Measurements from ENCODE around the gene STAM. TPM values are rescaled to one million over a fixed set of nuclear protein-coding genes. Genes with fewer than 3 reads are reported as not detected.

The STAM gene
- total RNA-seq, 4 donors from 2014 or later: 15.6 to 18.8 (median 17.4) TPM

GRCh38 chr10:17660921-17661320 lies 17.0 kb downstream of the STAM start:
- Histone ChIP-seq H3K27me3 (no peaks in the 10 kb centered on the region), H3K4me3 (no peak overlapping the region), H3K36me3 (peaks cover 0 to 14% (median 4%) of the 10 kb centered on the region in 4 donors), H3K27ac (replicated peaks in 1 of 4) (no peak overlapping the region), H3K9me3 (no peaks in the 10 kb centered on the region), H3K4me1 (peaks cover 0 to 6% (median 3%) of the 10 kb centered on the region in 4 donors)
- TF ChIP-seq EP300 (IDR thresholded peaks at IDR 0.05) (no peak), POLR2A (IDR thresholded peaks at IDR 0.05; ENCODE audit: low read depth) (no peak), POLR2AphosphoS5 (IDR thresholded peaks at IDR 0.05) (no peak), CTCF (IDR thresholded peaks at IDR 0.05) (no peak)
- no peak for DNase-seq (ENCODE audit: extremely low spot score)
- intact Hi-C loops (cut with DNase I): no loop called here

GRCh38 chr10:17661510-17661909 lies 17.6 kb downstream of the STAM start:
- WGBS: 90% methylated on average over 3 of the region's 3 CpGs
- intact Hi-C loops (cut with DNase I): no loop called here
- DNase-seq (ENCODE audit: extremely low spot score): no peak

GRCh38 chr10:17662193-17663138 lies 18.5 kb downstream of the STAM start:
- DNase-seq (ENCODE audit: extremely low spot score): no peak
- H3K4me1 ChIP-seq: peaks cover 0 to 10% (median 3%) of the 10 kb centered on the region in 4 donors
- H3K27me3 ChIP-seq: no peaks in the 10 kb centered on the region
- 85% methylated on average over 2 of the region's 2 CpGs for WGBS
- intact Hi-C loops (cut with DNase I): no loop called here
- TF ChIP-seq EP300 (IDR thresholded peaks at IDR 0.05) (no peak), CTCF (IDR thresholded peaks at IDR 0.05) (no peak), POLR2AphosphoS5 (IDR thresholded peaks at IDR 0.05) (no peak), POLR2A (IDR thresholded peaks at IDR 0.05; ENCODE audit: low read depth) (no peak)
- H3K36me3 ChIP-seq: peaks cover 0 to 14% (median 4%) of the 10 kb centered on the region in 4 donors
- H3K27ac ChIP-seq (replicated peaks in 1 of 4): no peak overlapping the region
- no peak overlapping the region for H3K4me3 ChIP-seq
- no peaks in the 10 kb centered on the region for H3K9me3 ChIP-seq

More at GRCh38 chr10:17661510-17661909, 17.6 kb downstream of the STAM start:
- Histone ChIP-seq H3K27me3 (no peaks in the 10 kb centered on the region), H3K36me3 (peaks cover 0 to 14% (median 4%) of the 10 kb centered on the region in 4 donors), H3K4me1 (peaks cover 0 to 6% (median 6%) of the 10 kb centered on the region in 4 donors), H3K27ac (replicated peaks in 1 of 4) (no peak overlapping the region), H3K4me3 (no peak overlapping the region), H3K9me3 (no peaks in the 10 kb centered on the region)
- TF ChIP-seq EP300 (IDR thresholded peaks at IDR 0.05) (no peak), CTCF (IDR thresholded peaks at IDR 0.05) (no peak)

GRCh38 chr10:17663450-17663849 lies 19.5 kb downstream of the STAM start:
- intact Hi-C loops (cut with DNase I): no loop called here

More at GRCh38 chr10:17663450-17663849, 19.5 kb downstream of the STAM start:
- TF ChIP-seq POLR2AphosphoS5 (IDR thresholded peaks at IDR 0.05): no peak
- TF ChIP-seq CTCF (IDR thresholded peaks at IDR 0.05): no peak
- no peak for TF ChIP-seq POLR2A (IDR thresholded peaks at IDR 0.05; ENCODE audit: low read depth)
- no peak for TF ChIP-seq EP300 (IDR thresholded peaks at IDR 0.05)
- no peaks in the 10 kb centered on the region for H3K27me3 ChIP-seq
- H3K27ac ChIP-seq (replicated peaks in 1 of 4): no peak overlapping the region
- H3K4me1 ChIP-seq: peaks cover 0 to 11% (median 4%) of the 10 kb centered on the region in 4 donors
- peaks cover 0 to 14% (median 4%) of the 10 kb centered on the region in 4 donors for H3K36me3 ChIP-seq
- WGBS: 80% methylated on average over 1 of the region's 1 CpG
- no peak overlapping the region for H3K4me3 ChIP-seq
- no peaks in the 10 kb centered on the region for H3K9me3 ChIP-seq
- DNase-seq (ENCODE audit: extremely low spot score): no peak

Measured in esophagus muscularis mucosa (tissue), 4 donors.